ENCODE measurements around the gene RAB11B.

GRCh38 chr19:8446061-8446709 is 56.0 kb downstream of the RAB11B start:
- TF ChIP-seq CTCF (IDR thresholded peaks at IDR 0.05; ENCODE audit: low read depth, low read length, missing input control) (no peak), YY1 (IDR thresholded peaks at IDR 0.05) (no peak), RXRA (IDR thresholded peaks at IDR 0.05) (no peak), JUND (IDR thresholded peaks at IDR 0.05) (no peak)
